GM12891 (cell line): ENCODE results near the gene TP73.
A peak's percentile ranks its signal among the peaks of the same experiment; 100 is the strongest.
"Not testable (repeated sequence)": the region's sequence is repeated elsewhere in the genome, so short reads cannot be mapped to it uniquely, and the experiment has no call there.

Source experiments
- DNase-seq: peaks from one replicate; pipeline ENCODE4 v3.0.0; 2011; ENCODE audit warnings: low spot score; ENCODE audit not compliant: insufficient read length
- FAIRE-seq: peaks from 2 replicates; lab custom pipeline; 2011; peaks lifted over from hg19 to GRCh38; lab: Jason Lieb, UNC
- PAX5 ChIP-seq: IDR thresholded peaks from 2 replicates; pipeline ENCODE4 v1.6.1; 2011; ENCODE audit warnings: low read length, moderate library complexity, mild to moderate bottlenecking; ENCODE audit not compliant: insufficient read depth, severe bottlenecking
- POLR2A ChIP-seq: IDR thresholded peaks from 2 replicates; pipeline ENCODE4 v1.6.1; 2011; ENCODE audit warnings: low read depth, low read length, control low read depth
- POLR2AphosphoS5 ChIP-seq: IDR thresholded peaks from 2 replicates; pipeline ENCODE4 v1.6.1; 2011; ENCODE audit warnings: low read depth, low read length, control low read depth
- POU2F2 ChIP-seq: IDR thresholded peaks from 2 replicates; pipeline ENCODE4 v1.6.1; 2011; ENCODE audit warnings: low read depth, mild to moderate bottlenecking, control low read depth, low read length, moderate library complexity
- SPI1 ChIP-seq: IDR thresholded peaks from 2 replicates; pipeline ENCODE4 v1.6.1; 2011; ENCODE audit warnings: low read depth, low read length, control low read depth
- TAF1 ChIP-seq: IDR thresholded peaks from 2 replicates; pipeline ENCODE4 v1.6.1; 2011; ENCODE audit warnings: low read depth, low read length, control low read depth

Gene TP73

DNA sequence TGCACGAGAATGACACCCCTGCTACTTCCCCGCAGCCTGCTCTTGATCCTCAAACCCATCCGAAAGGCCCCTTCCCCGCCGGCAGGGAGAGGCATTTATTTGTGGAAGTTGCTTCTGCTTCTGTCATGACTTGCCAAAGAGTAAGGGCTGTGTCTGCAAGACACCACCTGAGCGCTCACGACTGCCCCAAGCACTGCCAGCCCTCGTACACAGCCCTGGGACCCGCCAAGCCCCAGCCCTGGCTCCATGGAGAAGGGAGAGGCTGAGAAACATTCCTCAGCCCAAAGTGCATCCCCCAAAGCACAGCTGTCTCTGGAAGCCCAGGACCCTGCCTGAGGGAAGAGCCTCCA lies 33.8 kb upstream of the TP73 start:
- no peak for TF ChIP-seq TAF1
- no peak for TF ChIP-seq POLR2AphosphoS5
- no peak for TF ChIP-seq POU2F2
- no peak for TF ChIP-seq PAX5
- no peak for TF ChIP-seq SPI1
- TF ChIP-seq POLR2A = no peak
- DNase-seq (no peak), FAIRE-seq (no peak)

DNA sequence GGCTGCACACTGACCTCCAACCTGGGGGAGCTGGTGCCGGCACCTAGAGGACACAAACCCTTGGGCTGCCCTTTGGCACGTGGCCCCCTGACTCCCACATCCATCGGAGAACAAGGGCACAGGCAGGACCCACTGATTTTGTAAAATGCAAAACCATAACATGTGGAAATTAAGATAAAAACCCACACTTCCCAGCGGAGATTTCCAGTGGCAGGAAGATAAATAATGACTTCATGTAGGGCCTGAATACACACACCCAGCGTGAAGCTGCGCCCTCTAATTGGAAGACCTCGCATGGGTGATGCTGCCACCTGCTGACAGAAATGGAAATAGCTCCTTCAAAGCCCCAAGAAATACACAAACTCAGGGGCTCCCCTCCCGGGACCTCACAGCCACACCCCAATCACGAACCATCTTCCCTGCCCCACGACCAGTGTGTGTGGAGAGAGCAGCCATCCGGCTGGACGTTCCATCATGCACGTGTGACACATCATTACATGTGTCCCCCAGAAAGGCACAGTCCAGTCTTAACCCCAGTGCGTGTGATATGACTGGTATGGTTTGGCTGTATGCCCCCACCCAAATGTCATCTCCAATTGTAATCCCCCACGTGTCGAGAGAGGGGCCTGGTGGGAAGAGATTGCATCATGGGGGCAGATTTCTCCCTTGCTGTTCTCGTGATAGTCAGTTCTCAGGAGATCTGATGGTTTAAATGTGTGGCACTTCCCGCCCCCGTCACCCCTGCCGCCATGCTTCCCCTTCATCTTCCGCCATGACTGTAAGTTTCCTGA lies 33.2 kb upstream of the TP73 start:
- FAIRE-seq = peak; percentile 73
- DNase-seq = peak; percentile 74
- TF ChIP-seq TAF1 (no peak), POLR2AphosphoS5 (no peak), POLR2A (no peak), PAX5 (no peak)

GRCh38 chr1:3620708-3621107 lies 31.6 kb upstream of the TP73 start:
- no peak for DNase-seq
- FAIRE-seq = no peak
- no peak for TF ChIP-seq POLR2A
- TF ChIP-seq PAX5 = no peak
- TF ChIP-seq SPI1 = no peak
- TF ChIP-seq POU2F2 = no peak
- no peak for TF ChIP-seq TAF1
- no peak for TF ChIP-seq POLR2AphosphoS5

- not testable (repeated sequence) for FAIRE-seq
These were observed 31.1 kb upstream of the TP73 start for GRCh38 chr1:3621151-3621671.

GRCh38 chr1:3622102-3622501 lies 30.2 kb upstream of the TP73 start:
- FAIRE-seq = not testable (repeated sequence)

More at GRCh38 chr1:3621151-3621671, 31.1 kb upstream of the TP73 start:
- DNase-seq = not testable (repeated sequence)

DNA sequence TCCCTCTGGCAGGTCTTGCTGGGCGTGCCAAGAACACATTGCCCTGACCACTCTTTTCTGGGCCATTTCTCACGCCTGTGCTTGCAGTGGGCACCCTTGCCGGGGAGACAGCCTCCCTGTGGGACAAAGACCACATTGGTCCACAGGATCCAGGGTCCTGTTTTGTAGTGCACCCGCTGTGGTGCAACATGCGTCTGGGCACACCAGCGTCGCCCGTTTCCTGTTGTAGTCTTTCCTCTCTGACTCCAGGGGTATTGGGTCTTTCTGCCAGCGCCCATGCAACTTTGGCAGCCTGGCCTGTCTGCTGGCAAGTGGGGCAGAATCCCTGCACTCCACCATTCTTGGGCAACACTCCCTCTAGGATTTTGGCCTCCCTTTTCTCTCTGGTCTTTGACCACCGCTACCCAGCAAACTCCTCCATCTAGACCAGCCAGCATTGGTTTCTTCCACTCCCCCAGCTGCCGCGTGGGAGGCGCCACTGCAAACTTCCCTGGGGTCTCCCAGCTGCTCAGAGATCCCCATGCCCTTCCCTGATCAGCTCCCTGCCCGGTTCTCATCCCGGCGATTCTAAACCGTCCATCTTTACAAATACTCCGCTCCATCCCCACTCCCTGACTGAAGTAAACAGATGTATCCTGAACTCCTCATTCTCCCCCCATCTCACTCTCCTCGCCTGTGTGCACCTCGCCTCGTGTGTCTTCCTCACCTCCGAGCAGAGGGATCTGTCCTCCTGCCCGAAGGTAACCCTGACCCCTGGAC lies 28.7 kb upstream of the TP73 start:
- TF ChIP-seq POU2F2 (no peak), POLR2A (no peak), SPI1 (no peak), POLR2AphosphoS5 (no peak), TAF1 (no peak), PAX5 (no peak)
- FAIRE-seq (no peak), DNase-seq (no peak)

More at GRCh38 chr1:3622102-3622501, 30.2 kb upstream of the TP73 start:
- DNase-seq = not testable (repeated sequence)

DNA sequence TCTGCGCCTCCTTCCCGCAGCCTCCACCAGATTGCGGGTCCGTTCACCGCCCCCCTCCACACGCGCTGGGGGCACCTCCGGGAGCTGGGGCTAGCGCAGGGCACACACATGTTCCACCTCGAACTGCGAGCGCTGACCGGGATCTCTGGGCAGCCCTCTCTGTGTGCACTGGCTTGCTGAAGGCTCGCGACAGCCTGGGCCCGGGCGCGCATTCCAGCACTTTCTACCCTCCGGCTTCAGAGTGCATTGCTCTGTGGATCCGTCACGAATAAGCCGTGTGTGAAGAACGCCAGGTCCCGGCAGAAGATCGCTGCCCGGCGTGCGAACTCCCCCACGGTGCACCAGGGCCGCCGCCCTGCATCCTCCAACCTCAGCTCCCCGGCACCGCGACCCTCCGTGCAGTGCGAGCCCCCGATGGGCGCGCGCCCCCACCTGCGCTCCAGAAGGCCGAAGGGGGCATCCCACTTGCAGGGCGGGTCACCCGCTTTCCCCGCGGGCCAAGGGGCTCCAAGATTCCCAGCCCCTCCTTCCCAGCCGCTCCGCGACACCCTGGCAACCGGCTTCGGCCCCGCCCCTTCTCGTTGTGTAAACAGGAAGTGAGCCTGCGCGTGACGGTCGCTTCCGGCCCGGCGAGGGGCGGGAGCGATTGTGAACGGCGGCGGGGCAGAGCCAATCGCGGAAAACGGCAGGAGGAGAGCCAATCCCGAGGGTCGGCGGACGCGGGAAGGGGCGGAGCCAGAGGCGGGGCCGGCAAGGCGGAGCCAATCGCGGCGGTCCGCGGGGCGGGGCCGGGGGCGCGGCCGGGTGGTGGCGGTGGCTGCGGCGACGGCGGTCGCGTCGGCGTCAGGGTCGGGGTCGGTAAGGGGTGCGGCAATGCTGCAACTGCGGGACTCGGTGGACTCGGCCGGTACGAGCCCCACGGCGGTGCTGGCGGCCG lies 27.8 kb upstream of the TP73 start, which contains the start of gene TPRG1L:
TPRG1L (plus strand) TSS at position 816 of the 937 bp plus-strand sequence; CDS start at position 874, 58 bp downstream.
- TF ChIP-seq SPI1 (peak; percentile 66), POLR2A (no peak)
- DNase-seq (peak; percentile 100), FAIRE-seq (peak; percentile 98)

DNA sequence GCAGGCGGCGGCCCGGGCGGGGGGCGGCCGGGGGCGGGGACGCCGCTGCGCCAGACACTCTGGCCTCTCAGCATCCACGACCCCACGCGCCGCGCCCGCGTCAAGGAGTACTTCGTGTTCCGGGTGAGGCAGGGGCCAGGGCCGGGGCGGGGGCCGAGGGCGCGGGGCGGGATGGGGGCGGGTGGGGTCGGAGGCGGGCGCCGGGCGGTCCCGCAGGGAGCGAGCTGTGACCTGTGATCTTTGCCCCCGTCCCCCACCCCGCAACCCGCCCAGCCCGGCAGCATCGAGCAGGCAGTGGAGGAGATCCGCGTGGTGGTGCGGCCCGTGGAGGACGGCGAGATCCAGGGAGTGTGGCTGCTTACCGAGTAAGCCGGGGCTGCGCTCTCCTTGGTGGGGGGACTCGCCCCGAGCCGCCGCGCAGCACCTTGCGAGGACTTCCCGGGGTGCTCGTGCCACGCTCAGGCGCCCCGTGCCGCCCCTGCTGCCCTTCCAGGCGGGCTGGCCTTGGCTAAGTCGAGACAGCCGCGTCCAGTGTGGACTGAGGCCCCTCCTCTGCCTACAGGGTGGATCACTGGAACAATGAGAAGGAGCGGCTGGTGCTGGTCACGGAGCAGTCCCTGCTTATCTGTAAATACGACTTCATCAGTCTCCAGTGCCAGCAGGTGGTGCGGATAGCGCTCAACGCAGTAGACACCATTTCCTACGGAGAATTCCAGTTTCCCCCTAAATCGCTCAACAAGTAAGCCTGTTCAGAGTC lies 27.0 kb upstream of the TP73 start:
- DNase-seq = no peak
- TF ChIP-seq PAX5 = no peak
- no peak for TF ChIP-seq POU2F2
- no peak for TF ChIP-seq TAF1
- TF ChIP-seq POLR2A = no peak
- TF ChIP-seq POLR2AphosphoS5 = no peak
- TF ChIP-seq SPI1 = no peak
- no peak for FAIRE-seq

GRCh38 chr1:3626025-3626424 lies 26.3 kb upstream of the TP73 start:
- TF ChIP-seq POLR2AphosphoS5 (no peak), PAX5 (no peak), SPI1 (no peak), POU2F2 (no peak), TAF1 (no peak), POLR2A (no peak)

More at GRCh38 chr1:3626025-3626424, 26.3 kb upstream of the TP73 start:
- DNase-seq (no peak), FAIRE-seq (no peak)
